ENCODE results near the gene CBY1. TPM values are rescaled to one million over a fixed set of nuclear protein-coding genes. Genes with fewer than 3 reads are reported as not detected.

The CBY1 gene
- total RNA-seq, 1 donor from 2014 or later, result 38.5 TPM

DNA sequence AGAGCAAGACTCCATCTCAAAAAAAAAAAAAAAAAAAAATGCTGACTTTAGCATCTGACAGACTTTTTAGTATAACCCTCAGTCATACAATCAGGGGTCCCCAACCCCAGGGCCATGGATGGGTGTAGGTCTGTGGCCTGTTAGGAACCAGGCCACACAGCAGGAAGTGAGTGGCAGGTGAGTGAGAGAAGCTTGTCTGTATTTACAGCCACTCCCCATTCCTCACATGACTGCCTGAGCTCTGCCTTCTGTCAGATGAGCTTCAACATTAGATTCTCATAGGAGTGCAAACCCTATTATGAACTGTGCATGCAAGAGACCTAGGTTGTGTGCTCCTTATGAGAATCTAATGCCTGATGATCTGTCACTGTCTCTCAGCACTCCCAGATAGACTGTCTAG is 3.6 kb upstream of the CBY1 start:
- H3K27ac Mint-ChIP-seq, result no peak overlapping the region
- TF ChIP-seq, protein P1, sequence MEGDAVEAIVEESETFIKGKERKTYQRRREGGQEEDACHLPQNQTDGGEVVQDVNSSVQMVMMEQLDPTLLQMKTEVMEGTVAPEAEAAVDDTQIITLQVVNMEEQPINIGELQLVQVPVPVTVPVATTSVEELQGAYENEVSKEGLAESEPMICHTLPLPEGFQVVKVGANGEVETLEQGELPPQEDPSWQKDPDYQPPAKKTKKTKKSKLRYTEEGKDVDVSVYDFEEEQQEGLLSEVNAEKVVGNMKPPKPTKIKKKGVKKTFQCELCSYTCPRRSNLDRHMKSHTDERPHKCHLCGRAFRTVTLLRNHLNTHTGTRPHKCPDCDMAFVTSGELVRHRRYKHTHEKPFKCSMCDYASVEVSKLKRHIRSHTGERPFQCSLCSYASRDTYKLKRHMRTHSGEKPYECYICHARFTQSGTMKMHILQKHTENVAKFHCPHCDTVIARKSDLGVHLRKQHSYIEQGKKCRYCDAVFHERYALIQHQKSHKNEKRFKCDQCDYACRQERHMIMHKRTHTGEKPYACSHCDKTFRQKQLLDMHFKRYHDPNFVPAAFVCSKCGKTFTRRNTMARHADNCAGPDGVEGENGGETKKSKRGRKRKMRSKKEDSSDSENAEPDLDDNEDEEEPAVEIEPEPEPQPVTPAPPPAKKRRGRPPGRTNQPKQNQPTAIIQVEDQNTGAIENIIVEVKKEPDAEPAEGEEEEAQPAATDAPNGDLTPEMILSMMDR (IDR thresholded peaks at IDR 0.05; ENCODE audit: unreplicated experiment), result no peak
- no peak for DNase-seq (ENCODE audit: low spot score in 2 of 2, unreplicated experiment in 2 of 2)
- H3K4me3 Mint-ChIP-seq, result no peak overlapping the region
- H3K4me1 Mint-ChIP-seq, result peaks cover 11% of the 10 kb centered on the region
- no peaks in the 10 kb centered on the region for H3K27me3 Mint-ChIP-seq (ENCODE audit: low read depth)
- peaks cover 13% of the 10 kb centered on the region for H3K36me3 Mint-ChIP-seq
- H3K9me3 Mint-ChIP-seq, result peaks cover 4% of the 10 kb centered on the region

DNA sequence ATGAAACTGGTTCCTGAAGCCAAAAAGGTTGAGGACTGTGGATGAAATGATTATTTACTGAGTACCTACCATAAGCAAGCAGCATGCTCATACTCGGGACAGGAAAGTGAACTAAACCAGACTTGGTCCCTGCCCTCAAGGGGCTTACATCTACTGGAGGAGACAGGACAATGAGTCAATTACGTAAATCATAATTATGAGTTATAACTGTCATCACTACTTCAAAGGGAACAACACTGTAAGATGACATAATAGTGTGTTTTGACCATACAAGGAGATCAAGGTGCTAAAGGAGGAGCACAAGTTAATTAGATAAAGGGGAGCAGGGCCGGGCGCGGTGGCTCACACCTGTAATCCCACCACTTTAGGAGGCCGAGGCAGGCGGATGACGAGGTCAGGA is 2.7 kb upstream of the CBY1 start:
- Mint-ChIP-seq H3K4me3 (peak overlapping the region; percentile 35), H3K27me3 (ENCODE audit: low read depth) (no peaks in the 10 kb centered on the region)

DNA sequence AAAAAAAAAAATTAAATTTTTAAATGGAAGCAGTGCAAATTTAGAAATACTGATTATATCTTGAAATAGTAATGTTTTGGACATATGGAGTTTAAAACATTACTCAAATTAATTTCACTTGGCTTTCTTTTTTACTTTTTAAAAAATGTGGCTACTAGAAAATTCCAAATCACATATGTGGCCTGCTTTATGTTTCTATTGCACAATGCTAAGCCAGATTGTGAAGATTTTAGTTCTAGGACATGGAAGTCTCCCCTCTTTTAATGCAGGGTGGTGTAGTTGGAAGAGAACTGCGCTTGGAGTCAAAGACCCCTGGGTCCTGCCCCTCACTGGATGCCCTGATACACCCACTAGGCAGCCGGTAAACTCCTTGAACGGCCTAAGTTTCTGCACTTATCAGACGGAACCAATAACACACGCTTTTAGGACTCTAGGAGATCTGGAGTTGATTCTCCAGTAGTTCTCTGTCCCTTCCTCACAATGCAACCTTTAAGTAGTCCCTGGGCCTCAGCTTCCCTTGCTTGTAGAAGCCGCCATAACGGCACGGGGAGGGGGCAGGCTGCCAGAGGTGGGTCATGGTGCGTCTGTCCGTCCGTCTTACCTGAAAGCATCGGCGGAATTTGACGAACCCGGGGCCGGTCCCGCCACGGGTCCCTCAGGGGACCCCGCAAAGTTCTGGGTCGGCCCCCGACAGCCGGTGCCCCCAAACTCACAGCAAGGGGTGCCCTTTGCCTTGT is 751 bp upstream of the CBY1 start:
- Mint-ChIP-seq H3K36me3 (peaks cover 4% of the 10 kb centered on the region), H3K4me3 (peak overlapping the region; percentile 96), H3K27me3 (ENCODE audit: low read depth) (no peaks in the 10 kb centered on the region), H3K9me3 (peaks cover 4% of the 10 kb centered on the region), H3K4me1 (peaks cover 12% of the 10 kb centered on the region), H3K27ac (peak overlapping the region; percentile 99)
- TF ChIP-seq, protein P1 (IDR thresholded peaks at IDR 0.05; ENCODE audit: unreplicated experiment), result no peak
- DNase-seq (ENCODE audit: low spot score in 2 of 2, unreplicated experiment in 2 of 2), result no peak

More for the DNA sequence above, 2.7 kb upstream of the CBY1 start:
- Mint-ChIP-seq H3K9me3 (peaks cover 4% of the 10 kb centered on the region), H3K27ac (no peak overlapping the region), H3K4me1 (peaks cover 12% of the 10 kb centered on the region), H3K36me3 (peaks cover 11% of the 10 kb centered on the region)
- TF ChIP-seq, protein P1 (IDR thresholded peaks at IDR 0.05; ENCODE audit: unreplicated experiment), result no peak
- DNase-seq (ENCODE audit: low spot score in 2 of 2, unreplicated experiment in 2 of 2), result no peak

DNA sequence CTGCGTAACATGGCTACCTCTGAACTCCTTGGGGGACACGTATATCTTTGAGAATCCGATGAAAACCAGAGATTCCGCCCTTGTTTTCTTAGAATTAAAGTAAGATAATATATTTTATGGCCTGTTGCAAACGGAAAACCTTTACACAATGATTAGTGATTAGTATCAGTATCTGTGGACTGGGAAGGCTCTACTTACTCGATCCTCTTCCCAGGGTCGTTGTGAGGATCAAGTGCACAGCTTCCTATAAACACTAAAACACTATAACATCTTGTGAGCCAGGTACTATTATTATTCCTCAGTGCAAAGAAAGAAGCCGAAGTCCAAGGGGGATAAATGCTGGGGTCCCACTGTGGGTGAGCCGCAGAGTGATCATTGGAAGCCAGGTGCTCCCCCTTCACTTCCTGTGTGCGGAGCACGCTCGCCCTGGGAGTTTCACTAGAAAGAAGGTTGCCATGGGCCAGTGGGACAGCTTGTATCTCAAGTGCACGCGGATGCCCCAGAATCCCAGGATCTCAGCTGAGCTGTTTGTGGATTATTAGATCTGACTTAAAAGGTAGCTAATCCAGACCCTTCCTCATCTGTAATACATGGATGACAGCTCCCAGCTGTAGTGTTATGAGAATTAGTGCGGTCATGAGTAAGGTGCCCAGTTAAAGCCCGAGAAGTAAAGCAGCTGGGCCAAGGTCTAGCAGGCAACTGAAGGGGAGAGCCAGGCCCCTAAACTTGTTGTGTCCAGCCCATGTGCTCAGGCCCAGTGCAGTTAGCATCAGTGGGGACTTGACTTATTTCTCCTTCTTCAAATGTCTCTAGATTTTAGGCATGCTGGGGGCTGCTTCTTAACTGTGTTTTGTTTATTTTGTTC is 839 bp downstream of the CBY1 start:
- TF ChIP-seq, protein P1 (IDR thresholded peaks at IDR 0.05; ENCODE audit: unreplicated experiment), result no peak

DNA sequence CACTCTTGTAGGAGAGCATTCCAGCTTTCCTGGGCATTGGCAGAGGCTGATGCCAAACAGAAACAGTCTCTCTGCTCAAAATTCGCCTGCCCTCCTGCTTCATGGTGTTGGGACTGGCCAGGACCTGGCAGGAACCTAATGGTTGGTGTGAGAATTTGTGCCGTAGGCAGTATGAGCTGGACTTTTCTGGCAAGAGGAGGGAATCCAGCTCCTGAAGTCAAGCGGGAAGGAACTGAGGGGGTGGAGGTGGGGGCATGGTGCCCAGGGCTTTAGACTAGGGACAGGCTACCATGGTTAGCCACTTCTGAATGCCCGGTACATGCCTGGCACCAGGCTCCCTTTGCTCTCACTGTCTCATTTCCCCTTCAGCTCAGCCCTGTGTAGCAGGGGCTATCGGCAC is 18.4 kb downstream of the CBY1 start:
- Mint-ChIP-seq H3K9me3 (peaks cover 3% of the 10 kb centered on the region), H3K27ac (no peak overlapping the region), H3K4me1 (no peaks in the 10 kb centered on the region), H3K27me3 (ENCODE audit: low read depth) (no peaks in the 10 kb centered on the region), H3K36me3 (peaks cover 35% of the 10 kb centered on the region), H3K4me3 (no peak overlapping the region)
- TF ChIP-seq, protein P1 (IDR thresholded peaks at IDR 0.05; ENCODE audit: unreplicated experiment), result no peak
- DNase-seq (ENCODE audit: low spot score in 2 of 2, unreplicated experiment in 2 of 2), result no peak

More for the DNA sequence above, 839 bp downstream of the CBY1 start:
- peak overlapping the region; percentile 96 for H3K4me3 Mint-ChIP-seq
- peaks cover 7% of the 10 kb centered on the region for H3K36me3 Mint-ChIP-seq
- peaks cover 12% of the 10 kb centered on the region for H3K4me1 Mint-ChIP-seq
- H3K27me3 Mint-ChIP-seq (ENCODE audit: low read depth), result no peaks in the 10 kb centered on the region
- H3K27ac Mint-ChIP-seq, result peak overlapping the region; percentile 99
- DNase-seq (ENCODE audit: low spot score in 2 of 2, unreplicated experiment in 2 of 2), result no peak
- H3K9me3 Mint-ChIP-seq, result peaks cover 4% of the 10 kb centered on the region
